SJSA1 (cell line): ENCODE results near the gene CENPO. TPM values are rescaled to one million over a fixed set of nuclear protein-coding genes. Genes with fewer than 3 reads are reported as not detected.
A peak's percentile ranks its signal among the peaks of the same experiment; 100 is the strongest.
"Not testable (repeated sequence)": the region's sequence is repeated elsewhere in the genome, so short reads cannot be mapped to it uniquely, and the experiment has no call there.

Source experiments
- DNase-seq, 2 experiments: peaks; one replicate each; pipeline ENCODE4 v3.0.0-alpha.2; 2015 to 2020; ENCODE audit warnings: low spot score in 2 of 2, low read depth in 1 of 2
- H3K27ac ChIP-seq: fragments of 250-450 bp; sonication (Bioruptor Pico); 2 replicates; pipeline ENCODE4 v1.5.1; 2020; ENCODE audit warnings: mild to moderate bottlenecking, moderate library complexity
- H3K27me3 ChIP-seq: fragments of 250-450 bp; sonication (Bioruptor Pico); replicated peaks from 2 replicates; pipeline ENCODE4 v1.5.1; 2020; ENCODE audit warnings: mild to moderate bottlenecking, moderate library complexity
- H3K36me3 ChIP-seq: fragments of 250-450 bp; sonication (Bioruptor Pico); 2 replicates; pipeline ENCODE4 v1.5.1; 2020; ENCODE audit warnings: mild to moderate bottlenecking
- H3K4me1 ChIP-seq: fragments of 250-450 bp; sonication (Bioruptor Pico); replicated peaks from 2 replicates; pipeline ENCODE4 v1.6.1; 2021; ENCODE audit warnings: mild to moderate bottlenecking
- H3K4me3 ChIP-seq: fragments of 250-450 bp; sonication (Bioruptor Pico); 2 replicates; pipeline ENCODE4 v1.5.1; 2020; ENCODE audit warnings: mild to moderate bottlenecking
- H3K9me3 ChIP-seq: fragments of 250-450 bp; sonication (Bioruptor Pico); replicated peaks from 2 replicates; pipeline ENCODE4 v1.5.1; 2020; ENCODE audit warnings: mild to moderate bottlenecking
- total RNA-seq: library from RNA; depleted of rRNA; stranded (reverse); fragments of >200 nt; shearing (Covaris generic); gene quantifications from 2 replicates; pipeline ENCODE4 v1.2.3, GENCODE V29; 2014

Gene CENPO
- total RNA-seq, 1 experiment from 2014 or later = 44.3 TPM

DNA sequence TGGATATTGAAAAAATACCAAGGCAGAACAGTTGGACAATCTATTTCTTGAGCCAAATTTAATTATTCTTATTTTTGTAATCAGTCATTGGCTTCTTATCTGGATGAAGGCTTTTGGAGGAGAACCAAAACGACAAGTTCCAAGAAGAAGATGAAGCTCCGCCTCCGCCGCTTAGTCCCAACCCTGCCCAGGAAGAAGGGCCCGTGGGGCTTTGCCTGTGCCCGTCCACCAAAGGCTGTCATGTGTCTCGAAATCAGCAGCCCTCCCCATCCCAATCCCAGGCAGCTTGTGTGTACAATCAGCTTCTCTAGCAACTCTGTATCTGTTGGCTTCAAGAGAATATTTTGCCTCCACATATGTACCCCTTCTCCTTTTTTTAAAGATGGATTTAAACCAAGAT lies 24.6 kb upstream of the CENPO start:
- Histone ChIP-seq H3K27ac (no peak overlapping the region), H3K36me3 (peaks cover 3% of the 10 kb centered on the region; the same call in 1 of the 2 replicates), H3K4me1 (no peaks in the 10 kb centered on the region), H3K27me3 (no peaks in the 10 kb centered on the region), H3K4me3 (no peak overlapping the region), H3K9me3 (no peaks in the 10 kb centered on the region)
- DNase-seq = no peak

DNA sequence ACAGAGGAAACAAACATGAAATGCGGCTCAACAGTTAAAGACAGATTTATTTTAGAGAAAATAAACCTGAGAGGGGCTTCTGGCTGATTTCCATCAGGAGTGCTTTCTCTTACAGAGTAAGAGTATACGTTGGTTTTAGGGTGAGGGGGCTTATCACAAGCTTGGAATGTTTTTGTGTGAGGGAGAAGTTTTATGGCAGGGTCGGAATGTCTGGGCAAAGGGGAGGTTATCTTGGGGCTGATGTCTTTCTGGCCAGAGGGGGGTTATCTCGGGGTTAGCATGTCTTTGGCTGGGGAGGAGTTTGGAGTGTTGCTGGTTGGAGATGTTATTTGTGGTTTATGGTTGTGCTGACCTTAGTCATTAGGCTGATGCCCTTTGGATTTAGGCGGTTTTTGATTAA lies 22.2 kb upstream of the CENPO start:
- no peak overlapping the region for H3K27ac ChIP-seq
- H3K4me1 ChIP-seq = no peaks in the 10 kb centered on the region
- H3K36me3 ChIP-seq = peaks cover 3% of the 10 kb centered on the region; the same call in 1 of the 2 replicates
- H3K9me3 ChIP-seq = no peaks in the 10 kb centered on the region
- H3K4me3 ChIP-seq = no peak overlapping the region
- DNase-seq = no peak
- no peaks in the 10 kb centered on the region for H3K27me3 ChIP-seq

DNA sequence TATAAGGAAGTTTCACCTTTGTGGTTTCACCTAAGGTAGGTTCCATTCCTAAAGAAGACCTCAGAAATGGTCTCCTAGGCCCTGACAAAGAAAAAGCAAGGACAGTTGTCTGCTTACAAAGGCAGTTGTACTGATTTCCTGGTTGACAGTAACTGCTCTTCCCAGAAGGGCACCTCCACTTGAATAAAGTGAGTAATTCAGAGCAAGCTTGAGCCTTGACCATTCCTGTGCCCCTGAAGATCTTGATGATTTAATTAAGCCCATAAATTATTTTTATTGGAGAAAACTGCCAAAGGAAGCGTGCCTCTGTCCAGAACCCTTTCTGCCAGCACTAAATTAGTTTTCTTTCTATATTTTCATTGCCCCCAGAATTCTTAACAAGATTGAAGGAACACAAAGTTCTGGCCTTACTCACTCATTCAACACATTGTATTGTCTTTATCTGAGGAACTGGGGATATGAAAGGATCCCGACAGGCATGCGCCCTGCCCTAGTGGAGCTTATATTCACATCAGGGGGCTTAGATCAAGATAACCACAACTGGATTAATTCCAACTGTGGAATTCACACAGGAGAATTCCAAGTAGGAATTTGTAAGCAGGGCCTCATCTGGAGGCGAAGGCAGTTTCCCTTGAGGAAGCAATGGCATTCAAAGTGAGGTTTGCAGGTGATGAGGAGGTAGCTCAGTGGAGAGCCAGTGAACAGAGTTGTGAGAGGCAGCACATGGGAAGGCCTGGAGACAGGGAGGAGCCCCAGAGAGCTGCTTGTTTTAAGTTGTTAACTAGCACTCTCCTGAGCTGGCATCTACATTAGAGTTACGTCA lies 21.2 kb upstream of the CENPO start:
- DNase-seq = no peak
- Histone ChIP-seq H3K27ac (no peak overlapping the region), H3K36me3 (peaks cover 3% of the 10 kb centered on the region; the same call in 1 of the 2 replicates), H3K27me3 (no peaks in the 10 kb centered on the region), H3K9me3 (no peaks in the 10 kb centered on the region), H3K4me3 (no peak overlapping the region), H3K4me1 (no peaks in the 10 kb centered on the region)

DNA sequence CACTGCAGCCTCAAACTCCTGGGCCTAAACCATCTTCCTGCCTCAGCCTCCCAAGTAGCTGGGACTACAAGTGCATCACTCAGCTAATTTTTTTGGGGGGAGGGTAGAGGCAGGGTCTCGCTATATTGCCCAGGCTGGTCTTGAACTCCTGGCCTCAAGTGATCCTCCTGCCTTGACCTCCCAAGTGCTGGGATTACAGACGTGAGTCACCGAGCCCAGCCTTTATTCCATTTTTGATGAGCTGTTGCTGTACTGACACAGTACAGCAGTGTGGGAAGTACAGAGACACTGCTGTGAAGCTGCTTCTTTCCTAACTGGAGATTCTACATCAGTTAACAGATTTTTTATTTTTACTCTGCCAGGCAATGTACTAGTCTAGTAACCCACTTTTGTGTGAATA lies 18.9 kb upstream of the CENPO start:
- Histone ChIP-seq H3K9me3 (no peaks in the 10 kb centered on the region), H3K4me3 (no peak overlapping the region), H3K4me1 (no peaks in the 10 kb centered on the region), H3K27ac (no peak overlapping the region), H3K36me3 (0 out of 2 replicates have a peak, but pooled peaks cover 3% of the 10 kb centered on the region), H3K27me3 (no peaks in the 10 kb centered on the region)
- no peak for DNase-seq

DNA sequence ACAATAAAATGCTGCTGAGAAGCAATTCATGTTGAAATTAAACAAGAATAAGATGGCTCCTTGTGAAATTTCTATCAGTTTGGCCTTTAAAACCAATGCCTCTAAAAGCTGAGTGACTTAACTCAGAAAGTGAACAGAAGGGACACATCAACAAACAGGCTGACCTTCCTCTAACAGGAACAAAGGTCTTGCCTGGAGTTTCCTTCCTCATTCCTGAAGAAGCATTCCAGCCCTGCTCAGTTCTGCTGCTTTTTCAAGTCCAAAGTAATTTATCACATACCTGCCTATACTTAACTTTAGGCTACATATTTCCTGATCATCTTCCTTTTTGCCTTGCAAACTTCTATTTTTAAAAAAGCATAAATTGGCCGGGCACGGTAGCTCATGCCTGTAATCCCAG lies 14.1 kb upstream of the CENPO start:
- no peak overlapping the region for H3K4me3 ChIP-seq
- H3K27ac ChIP-seq = no peak overlapping the region
- H3K36me3 ChIP-seq = no peaks in the 10 kb centered on the region
- H3K27me3 ChIP-seq = no peaks in the 10 kb centered on the region
- no peaks in the 10 kb centered on the region for H3K9me3 ChIP-seq
- H3K4me1 ChIP-seq = no peaks in the 10 kb centered on the region
- DNase-seq = no peak

DNA sequence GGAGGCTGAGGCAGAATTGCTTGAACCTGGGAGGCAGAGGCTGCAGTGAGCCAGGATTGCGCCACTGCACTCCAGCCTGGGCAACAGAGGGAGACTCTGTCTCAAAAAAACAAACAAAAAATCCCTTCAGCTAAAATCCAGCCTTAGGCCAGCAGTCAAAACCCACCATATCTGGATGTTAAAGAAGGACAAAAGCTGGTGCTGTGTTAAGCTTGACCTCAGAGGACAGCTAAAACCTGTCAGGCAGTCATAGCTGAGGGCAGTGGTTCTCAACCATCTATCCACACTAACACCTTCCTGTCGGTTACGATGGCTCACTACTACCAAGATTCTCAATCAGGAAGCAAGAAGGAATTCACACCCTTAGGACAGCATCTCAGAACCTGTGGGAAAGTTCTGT lies 9.6 kb upstream of the CENPO start:
- Histone ChIP-seq H3K36me3 (no peaks in the 10 kb centered on the region), H3K9me3 (no peaks in the 10 kb centered on the region), H3K4me3 (no peak overlapping the region), H3K27me3 (no peaks in the 10 kb centered on the region), H3K27ac (no peak overlapping the region), H3K4me1 (no peaks in the 10 kb centered on the region)
- DNase-seq = no peak

DNA sequence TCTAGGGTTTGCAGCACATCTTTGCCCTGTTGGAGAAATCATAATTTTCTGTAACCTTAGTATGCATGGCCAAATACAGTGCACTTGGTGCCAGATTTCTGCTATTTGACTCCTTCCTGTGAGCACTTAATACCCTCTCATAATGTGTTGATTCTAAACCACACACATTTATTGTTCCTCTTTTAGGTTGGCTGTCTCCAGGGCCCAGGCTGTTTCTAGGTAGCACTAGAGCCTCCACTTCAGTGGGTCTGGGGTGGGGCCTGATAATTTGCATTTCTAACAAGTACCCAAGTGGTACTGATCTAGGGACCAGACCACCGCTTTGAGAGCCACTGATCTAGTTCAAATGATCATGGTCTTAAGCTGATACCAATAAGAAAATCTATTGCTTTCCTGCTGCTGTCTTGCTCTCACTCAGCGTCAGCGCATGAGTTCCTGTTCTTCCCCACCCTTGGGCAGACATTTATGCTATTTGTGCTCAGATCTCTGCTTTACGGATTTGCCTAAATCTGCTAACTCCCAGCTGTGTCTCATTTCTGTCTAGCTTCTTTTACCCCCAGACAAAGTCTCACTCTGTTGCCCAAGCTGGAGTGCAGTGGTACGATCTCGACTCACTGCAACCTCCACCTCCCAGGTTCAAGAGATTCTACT lies 7.4 kb upstream of the CENPO start:
- no peak for DNase-seq
- H3K27me3 ChIP-seq = no peaks in the 10 kb centered on the region
- H3K27ac ChIP-seq = no peak overlapping the region
- H3K4me3 ChIP-seq = no peak overlapping the region
- H3K9me3 ChIP-seq = no peaks in the 10 kb centered on the region
- H3K4me1 ChIP-seq = no peaks in the 10 kb centered on the region
- no peaks in the 10 kb centered on the region for H3K36me3 ChIP-seq

DNA sequence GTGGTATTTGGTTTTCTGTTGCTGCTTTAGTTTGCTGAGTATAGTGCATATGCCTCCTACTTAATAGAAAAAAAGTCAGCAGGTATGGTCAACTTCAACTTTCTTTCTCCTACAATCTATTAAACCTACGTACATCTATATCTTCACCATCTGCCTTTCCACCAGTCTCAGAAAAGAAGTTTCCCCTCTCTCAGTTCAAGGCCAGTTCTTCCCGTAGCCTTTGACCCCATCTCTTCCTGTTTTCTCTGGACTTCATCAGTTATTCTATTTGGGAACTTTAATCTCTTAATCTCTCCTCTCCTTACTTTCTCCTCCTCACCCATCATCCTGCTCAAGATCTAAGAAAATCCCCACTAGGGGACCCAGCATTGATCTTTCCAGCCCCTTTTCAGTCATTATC lies 5.7 kb upstream of the CENPO start:
- Histone ChIP-seq H3K36me3 (no peaks in the 10 kb centered on the region), H3K27ac (no peak overlapping the region), H3K4me1 (peaks cover 4% of the 10 kb centered on the region), H3K27me3 (no peaks in the 10 kb centered on the region), H3K9me3 (no peaks in the 10 kb centered on the region), H3K4me3 (no peak overlapping the region)
- no peak for DNase-seq

DNA sequence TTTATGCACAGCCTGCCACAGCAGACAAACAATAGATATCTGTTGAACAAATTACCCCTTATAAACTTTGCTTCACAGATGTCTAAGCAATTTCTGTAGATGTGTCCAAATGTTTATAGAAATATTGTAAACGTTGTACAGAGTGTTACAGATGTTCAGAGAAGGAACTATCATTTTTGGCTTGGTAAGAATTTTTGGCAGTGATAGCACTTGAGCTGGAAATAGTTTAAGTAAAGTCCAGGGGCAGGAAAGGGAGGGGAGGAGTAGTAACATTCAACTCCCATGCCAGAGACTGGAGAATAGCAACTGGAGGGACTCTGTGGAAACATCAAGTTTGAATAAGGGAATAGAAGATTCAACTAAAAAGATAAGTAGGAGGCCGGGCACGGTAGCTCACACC lies 4.4 kb upstream of the CENPO start:
- no peak overlapping the region for H3K4me3 ChIP-seq
- peaks cover 5% of the 10 kb centered on the region for H3K4me1 ChIP-seq
- H3K27me3 ChIP-seq = no peaks in the 10 kb centered on the region

DNA sequence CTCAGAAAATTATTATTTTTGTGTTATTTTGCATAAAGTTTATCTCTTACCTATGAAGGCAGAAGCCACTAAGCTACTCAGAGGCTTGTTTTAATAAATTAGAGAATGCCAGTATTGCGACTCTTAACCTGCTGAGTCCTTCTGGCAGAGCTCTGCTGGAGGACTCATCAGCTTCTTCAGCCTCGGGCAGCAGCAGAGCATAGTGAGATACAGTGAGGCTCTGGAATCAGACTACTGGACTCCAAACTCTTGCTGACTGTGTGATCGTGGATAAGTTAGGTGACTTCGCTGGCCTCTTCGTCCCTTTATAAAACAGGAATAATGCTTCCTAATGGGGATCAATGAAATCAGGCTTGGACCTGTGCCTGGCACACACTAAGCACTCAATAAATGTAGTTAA lies 1.8 kb upstream of the CENPO start:
- Histone ChIP-seq H3K27ac (no peak overlapping the region), H3K36me3 (peaks cover 31% of the 10 kb centered on the region), H3K9me3 (no peaks in the 10 kb centered on the region), H3K4me1 (peaks cover 15% of the 10 kb centered on the region), H3K27me3 (no peaks in the 10 kb centered on the region), H3K4me3 (no peak overlapping the region)
- DNase-seq = no peak

More for the DNA sequence above, 4.4 kb upstream of the CENPO start:
- DNase-seq = no peak
- H3K27ac ChIP-seq = no peak overlapping the region
- no peaks in the 10 kb centered on the region for H3K9me3 ChIP-seq
- H3K36me3 ChIP-seq = peaks cover 8% of the 10 kb centered on the region

DNA sequence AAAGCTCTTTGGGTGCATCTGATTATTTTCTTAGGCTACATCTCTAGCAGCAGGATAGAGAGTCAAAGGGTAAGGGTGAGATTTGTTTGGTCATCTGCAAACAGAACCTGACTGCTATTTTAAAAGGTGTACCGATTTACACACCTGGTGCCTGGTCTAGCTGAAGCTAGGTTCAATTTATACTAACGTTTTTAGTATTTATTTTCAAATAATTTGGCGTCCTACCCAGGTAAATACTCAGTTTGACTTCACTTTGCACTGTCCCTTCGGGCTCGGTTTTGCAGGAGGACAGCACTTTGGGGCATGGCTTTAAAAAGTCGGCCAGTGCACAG lies 717 bp upstream of the CENPO start:
- H3K9me3 ChIP-seq = no peaks in the 10 kb centered on the region
- no peak for DNase-seq
- peaks cover 15% of the 10 kb centered on the region for H3K4me1 ChIP-seq
- peaks cover 42% of the 10 kb centered on the region for H3K36me3 ChIP-seq
- peak overlapping the region; percentile 88 for H3K4me3 ChIP-seq
- no peaks in the 10 kb centered on the region for H3K27me3 ChIP-seq
- peak overlapping the region; percentile 98 for H3K27ac ChIP-seq

DNA sequence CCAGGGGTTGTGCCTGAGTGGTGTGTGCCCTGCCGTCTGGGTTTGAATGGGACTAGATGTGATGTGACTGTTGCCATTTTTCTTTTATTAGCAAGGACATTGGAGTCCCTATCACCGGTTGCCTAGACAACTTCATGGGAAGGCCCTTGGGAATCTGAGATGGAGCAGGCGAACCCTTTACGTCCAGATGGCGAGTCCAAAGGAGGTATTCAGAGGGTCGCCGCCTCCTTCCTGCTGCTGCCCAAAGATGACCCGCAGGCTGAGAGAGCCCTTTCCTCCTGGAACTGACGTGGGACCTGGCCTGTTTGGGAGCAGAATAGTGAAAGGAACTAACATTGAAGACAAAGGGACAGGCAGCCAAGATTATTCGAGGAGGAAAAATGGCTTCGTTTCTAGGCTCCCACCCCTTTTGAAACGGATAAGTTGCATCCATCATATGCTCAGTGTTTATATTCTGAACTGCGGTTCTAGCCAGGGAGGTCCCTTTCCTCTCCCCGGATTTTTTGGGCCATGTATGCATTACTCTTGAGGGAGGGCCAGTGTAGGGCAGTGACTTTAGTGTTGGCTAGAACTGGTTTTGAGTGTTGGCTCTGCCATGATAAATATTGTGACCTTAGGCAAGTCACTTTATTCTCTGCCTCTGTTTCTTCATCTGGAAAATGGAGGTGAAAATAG lies 673 bp downstream of the CENPO start:
- Histone ChIP-seq H3K27me3 (no peaks in the 10 kb centered on the region), H3K27ac (peak overlapping the region; percentile 98), H3K4me3 (peak overlapping the region; percentile 88), H3K9me3 (no peaks in the 10 kb centered on the region), H3K36me3 (peaks cover 55% of the 10 kb centered on the region), H3K4me1 (peaks cover 15% of the 10 kb centered on the region)
- DNase-seq = no peak

DNA sequence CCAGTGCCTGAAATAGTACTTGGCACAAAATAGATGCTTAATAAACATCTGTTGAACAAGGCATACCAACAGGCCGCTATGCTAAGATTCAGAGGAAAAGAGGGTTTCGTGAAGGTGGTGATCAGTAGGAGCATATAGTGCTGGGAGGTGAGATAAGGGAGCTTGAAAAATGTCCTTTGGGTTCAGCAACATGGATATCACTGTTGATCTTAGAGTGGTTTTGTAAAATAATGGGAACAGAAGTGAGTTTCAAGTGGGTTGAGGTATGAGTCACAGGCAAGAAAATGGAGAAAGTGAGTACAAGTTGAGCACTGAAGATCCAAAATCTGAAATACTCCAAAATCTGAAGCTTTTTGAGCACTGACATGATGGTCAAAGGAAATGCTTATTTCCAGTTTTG lies 4.4 kb downstream of the CENPO start:
- H3K27me3 ChIP-seq = no peaks in the 10 kb centered on the region
- H3K27ac ChIP-seq = no peak overlapping the region
- peaks cover 10% of the 10 kb centered on the region; the same call in 1 of the 2 replicates for H3K4me1 ChIP-seq
- no peak for DNase-seq
- peaks cover 89% of the 10 kb centered on the region for H3K36me3 ChIP-seq
- H3K4me3 ChIP-seq = no peak overlapping the region
- H3K9me3 ChIP-seq = no peaks in the 10 kb centered on the region

DNA sequence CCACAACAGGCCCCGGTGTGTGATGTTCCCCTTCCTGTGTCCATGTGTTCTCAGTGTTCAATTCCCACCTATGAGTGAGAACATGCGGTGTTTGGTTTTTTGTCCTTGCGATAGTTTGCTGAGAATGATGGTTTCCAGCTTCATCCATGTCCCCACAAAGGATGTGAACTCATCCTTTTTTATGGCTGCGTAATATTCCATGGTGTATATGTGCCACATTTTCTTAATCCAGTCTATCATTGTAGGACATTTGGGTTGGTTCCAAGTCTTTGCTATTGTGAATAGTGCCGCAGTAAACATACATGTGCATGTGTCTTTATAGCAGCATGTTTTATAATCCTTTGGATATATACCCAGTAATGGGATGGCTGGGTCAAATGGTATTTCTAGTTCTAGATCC lies 7.3 kb downstream of the CENPO start:
- H3K9me3 ChIP-seq, H3K27me3 ChIP-seq, H3K4me1 ChIP-seq, H3K4me3 ChIP-seq, DNase-seq, H3K27ac ChIP-seq: not testable (repeated sequence)
- peaks cover 79% of the 10 kb centered on the region for H3K36me3 ChIP-seq
